Choroid plexus epithelial cell (primary cell): Measurements from ENCODE around the gene AGXT.

Experiments used
- DNase-seq: peaks from one replicate; pipeline ENCODE4 v3.0.0-alpha.2; 2010; ENCODE audit warnings: low read depth
- H3K4me3 ChIP-seq: 2 replicates; pipeline ENCODE4 v1.5.1; 2011; ENCODE audit warnings: low read depth, mild to moderate bottlenecking, control low read depth, low read length, moderate library complexity
- TF ChIP-seq, protein P1 (sequence below): conservative IDR thresholded peaks from 2 replicates; pipeline ENCODE4 v1.5.1; 2011; ENCODE audit warnings: low read depth, mild to moderate bottlenecking, control low read depth, inconsistent platforms, low read length, moderate library complexity

Gene AGXT

DNA sequence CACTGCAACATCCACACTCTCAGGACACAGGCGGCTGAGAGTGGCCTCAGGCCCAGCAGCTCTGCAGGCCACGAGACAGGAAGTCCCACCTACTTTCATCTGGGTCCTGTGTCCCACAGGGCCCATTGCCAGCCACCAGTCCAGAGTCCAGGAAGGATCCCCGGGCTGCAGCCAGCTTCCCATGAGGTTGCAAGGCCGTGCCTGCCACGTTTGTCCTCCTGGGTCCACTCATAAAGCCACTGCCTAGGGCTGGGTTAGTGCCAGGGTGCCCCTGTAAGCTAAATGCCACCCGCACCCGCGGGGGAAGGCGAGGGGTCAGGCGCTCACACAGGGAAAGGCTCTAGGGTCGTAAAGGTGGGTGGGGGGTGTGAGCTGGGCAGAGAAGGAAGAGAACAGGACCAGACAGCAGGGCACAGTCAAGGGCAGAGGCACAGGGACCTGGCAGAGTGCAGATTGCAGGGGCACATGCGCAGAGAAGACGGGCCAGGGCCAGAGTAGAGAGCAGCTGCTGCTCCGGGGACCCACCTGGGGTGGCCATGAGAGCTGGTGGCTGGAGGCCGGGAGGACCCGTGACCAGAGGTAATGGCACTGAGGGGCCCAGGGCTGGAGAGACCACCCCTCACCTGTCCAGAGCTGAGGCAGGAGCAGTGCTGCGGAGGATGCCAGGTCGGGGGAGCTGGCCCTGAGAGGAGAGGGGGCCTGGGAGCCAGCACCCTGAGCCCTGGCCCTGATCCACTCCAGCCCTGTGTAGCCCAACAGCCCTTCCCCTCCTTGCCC, 8.0 kb downstream of the AGXT start:
- no peak for DNase-seq
- TF ChIP-seq, protein P1, sequence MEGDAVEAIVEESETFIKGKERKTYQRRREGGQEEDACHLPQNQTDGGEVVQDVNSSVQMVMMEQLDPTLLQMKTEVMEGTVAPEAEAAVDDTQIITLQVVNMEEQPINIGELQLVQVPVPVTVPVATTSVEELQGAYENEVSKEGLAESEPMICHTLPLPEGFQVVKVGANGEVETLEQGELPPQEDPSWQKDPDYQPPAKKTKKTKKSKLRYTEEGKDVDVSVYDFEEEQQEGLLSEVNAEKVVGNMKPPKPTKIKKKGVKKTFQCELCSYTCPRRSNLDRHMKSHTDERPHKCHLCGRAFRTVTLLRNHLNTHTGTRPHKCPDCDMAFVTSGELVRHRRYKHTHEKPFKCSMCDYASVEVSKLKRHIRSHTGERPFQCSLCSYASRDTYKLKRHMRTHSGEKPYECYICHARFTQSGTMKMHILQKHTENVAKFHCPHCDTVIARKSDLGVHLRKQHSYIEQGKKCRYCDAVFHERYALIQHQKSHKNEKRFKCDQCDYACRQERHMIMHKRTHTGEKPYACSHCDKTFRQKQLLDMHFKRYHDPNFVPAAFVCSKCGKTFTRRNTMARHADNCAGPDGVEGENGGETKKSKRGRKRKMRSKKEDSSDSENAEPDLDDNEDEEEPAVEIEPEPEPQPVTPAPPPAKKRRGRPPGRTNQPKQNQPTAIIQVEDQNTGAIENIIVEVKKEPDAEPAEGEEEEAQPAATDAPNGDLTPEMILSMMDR = no peak
- no peak overlapping the region for H3K4me3 ChIP-seq

- no peak overlapping the region for H3K4me3 ChIP-seq
- TF ChIP-seq, protein P1 = no peak
Observed at GRCh38 chr2:240877460-240878340, 9.1 kb downstream of the AGXT start.

DNA sequence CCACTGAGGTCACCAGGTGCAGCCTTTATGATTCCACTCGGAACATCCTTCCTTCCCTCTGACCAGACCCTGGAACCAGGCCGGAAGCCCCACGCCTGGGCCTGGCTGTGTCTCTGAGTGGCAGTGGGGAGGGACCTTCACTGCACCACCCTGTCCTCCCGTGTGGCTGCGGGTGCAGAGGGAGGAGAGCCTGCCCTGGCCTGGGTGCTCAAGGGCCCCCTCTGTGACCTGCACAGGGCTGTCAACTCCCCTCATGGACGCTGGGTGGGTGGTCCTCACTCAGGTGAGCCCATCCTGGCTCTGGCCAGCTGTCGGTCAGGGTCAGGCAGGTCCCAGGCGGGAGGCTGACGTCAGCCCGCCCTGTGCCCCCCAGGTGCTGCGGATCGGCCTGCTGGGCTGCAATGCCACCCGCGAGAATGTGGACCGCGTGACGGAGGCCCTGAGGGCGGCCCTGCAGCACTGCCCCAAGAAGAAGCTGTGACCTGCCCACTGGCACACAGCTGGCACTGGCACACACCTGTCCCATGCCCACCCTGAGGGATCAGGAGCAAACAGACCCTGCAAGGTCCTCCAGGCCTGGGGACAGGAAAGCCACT, 9.8 kb downstream of the AGXT start:
- TF ChIP-seq, protein P1 = no peak
- no peak for DNase-seq
- H3K4me3 ChIP-seq = no peak overlapping the region

More at GRCh38 chr2:240877460-240878340, 9.1 kb downstream of the AGXT start:
- no peak for DNase-seq

DNA sequence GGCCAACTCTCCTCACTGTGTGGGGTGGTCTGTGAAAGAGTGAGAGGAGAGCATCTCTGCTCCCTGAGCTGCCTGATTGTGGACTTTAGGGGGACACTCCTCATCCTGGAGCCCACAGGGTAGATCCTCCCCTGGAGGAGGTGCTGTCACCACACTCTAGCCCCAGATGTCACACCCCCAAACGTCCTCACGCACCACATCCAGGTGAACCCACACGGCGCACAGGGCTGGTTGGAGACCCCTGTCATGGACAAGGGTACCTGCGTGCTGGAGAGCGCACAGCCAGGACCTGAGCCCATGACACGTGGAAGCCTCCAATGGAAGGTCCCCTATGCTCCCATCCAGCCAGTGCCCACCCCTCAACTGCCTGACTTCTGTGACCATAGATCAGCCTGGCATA, 10.5 kb downstream of the AGXT start:
- H3K4me3 ChIP-seq = no peak overlapping the region
- DNase-seq = no peak
- TF ChIP-seq, protein P1 = no peak

- DNase-seq = no peak
- TF ChIP-seq, protein P1 = no peak
- H3K4me3 ChIP-seq = no peak overlapping the region
Observed at GRCh38 chr2:240881913-240882312, 13.3 kb downstream of the AGXT start.

DNA sequence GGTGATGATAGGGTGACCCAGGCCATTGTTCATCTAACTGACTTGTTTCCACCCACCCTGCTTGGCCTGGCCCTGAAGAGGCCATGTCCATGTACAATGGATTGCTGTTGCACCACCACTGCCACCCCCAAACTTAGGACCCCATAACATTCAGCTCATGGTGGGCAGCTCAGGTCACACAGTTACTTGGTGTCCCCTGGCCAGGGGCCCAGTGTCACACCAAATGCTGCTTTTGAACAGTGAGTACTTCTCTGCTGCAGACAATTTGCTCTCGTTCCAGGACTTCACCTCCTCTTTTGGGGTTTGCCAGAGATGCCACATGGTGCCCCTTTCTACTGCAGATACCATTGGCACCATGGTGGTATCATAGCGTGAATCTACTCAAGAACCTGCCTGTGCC, 15.6 kb downstream of the AGXT start:
- DNase-seq = no peak
- H3K4me3 ChIP-seq = no peak overlapping the region
- TF ChIP-seq, protein P1 = no peak
